SK-N-MC (cell line): ENCODE measurements around the gene EI24.

Experiments used
- EZH2 ChIP-seq: fragments of 200-600 bp; sonication (generic); IDR thresholded peaks from one replicate; pipeline ENCODE4 v1.6.1; 2017; ENCODE audit warnings: antibody characterized with exemption
- POLR2AphosphoS5 ChIP-seq: IDR thresholded peaks from 2 replicates; pipeline ENCODE4 v1.6.1; 2012; ENCODE audit warnings: mild to moderate bottlenecking, low read depth, low read length, borderline replicate concordance

DNA sequence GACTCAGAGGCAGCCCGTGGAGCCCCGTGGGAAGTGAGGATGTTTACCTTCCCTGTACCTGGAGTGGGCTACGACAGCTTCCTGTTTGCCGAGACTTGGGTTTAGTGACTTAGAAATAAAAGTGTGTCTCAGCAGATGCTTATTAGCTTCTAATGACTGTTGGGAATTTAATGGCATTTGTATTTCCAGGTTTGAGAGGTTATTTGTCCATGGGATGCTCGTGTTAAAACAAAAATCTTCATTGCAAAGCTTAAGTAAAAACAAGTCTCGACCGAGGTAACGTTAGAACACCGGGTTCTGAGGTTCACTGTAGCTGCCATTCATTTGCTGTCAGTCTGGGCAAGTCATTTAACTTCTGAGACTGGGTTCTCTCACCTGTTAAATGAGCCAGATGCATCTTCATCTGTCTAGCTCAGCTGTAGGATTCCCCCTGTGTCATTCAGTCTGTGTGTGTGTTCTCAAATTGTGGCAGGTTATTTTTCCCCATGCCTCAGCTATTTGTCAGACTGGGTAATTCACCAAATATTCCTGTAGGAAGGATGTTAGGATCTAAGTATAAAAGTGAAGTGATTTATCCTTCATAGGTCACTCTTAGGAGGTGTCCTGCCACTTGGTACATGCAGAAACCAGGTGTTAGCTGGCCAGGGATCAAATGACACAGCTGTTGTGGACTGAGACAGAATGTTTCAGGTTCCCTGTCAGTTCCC is 791 bp downstream of the EI24 start:
- TF ChIP-seq POLR2AphosphoS5 = no peak
- TF ChIP-seq EZH2 = no peak
